Measurements from ENCODE around the gene PMM1.
"Not testable (repeated sequence)": the region's sequence is repeated elsewhere in the genome, so short reads cannot be mapped to it uniquely, and the experiment has no call there.

Gene PMM1

GRCh38 chr22:41589391-41590241, at the start of gene PMM1:
TSS of gene PMM1 (minus strand) at chr22:41589840. CDS start at chr22:41589805, 35 bp downstream.
- FAIRE-seq, result peak; percentile 93

DNA sequence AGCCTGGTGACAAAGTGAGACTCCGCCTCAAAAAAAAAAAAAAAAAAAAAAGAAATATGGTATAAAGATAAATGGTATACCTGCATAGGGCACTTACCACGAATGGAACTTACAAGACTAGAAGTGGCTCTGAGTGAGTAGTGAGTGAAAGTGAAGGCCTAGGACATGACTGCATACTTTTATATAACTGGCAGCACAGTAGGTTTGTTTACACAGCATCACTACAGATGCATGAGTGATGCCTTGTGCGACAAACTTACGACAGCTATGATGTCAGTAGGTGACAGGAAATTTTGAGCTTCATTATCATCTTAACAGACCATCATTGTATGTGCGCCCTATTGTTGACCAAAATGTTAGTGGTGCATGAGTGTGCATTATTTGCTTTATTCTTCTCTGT, 49.1 kb upstream of the PMM1 start:
- no peak for FAIRE-seq

GRCh38 chr22:41638124-41638523, 48.5 kb upstream of the PMM1 start:
- FAIRE-seq, result no peak

DNA sequence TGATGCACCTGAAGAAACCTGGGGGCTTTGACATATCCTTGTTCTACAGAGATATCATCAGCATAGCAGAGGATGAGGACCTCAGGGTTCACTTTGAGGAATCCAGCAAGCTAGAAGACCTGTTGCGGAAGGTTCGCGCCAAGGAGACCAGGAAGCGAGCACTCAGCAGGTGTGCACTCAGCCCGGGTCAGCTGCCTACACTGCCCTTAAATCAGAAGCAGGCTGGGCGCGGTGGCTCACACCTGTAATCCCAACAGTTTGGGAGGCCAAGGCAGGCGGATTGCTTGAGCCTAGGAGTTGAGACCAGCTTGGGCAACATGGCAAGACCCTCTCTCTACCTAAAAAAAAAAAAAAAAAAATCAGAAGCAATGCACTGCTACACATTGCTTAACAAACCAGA, 48.0 kb upstream of the PMM1 start:
- FAIRE-seq, result not testable (repeated sequence)

GRCh38 chr22:41636467-41636866, 46.8 kb upstream of the PMM1 start:
- no peak for FAIRE-seq

GRCh38 chr22:41634610-41635009, 45.0 kb upstream of the PMM1 start:
- not testable (repeated sequence) for FAIRE-seq

GRCh38 chr22:41631615-41632014, 42.0 kb upstream of the PMM1 start:
- FAIRE-seq, result not testable (repeated sequence)

DNA sequence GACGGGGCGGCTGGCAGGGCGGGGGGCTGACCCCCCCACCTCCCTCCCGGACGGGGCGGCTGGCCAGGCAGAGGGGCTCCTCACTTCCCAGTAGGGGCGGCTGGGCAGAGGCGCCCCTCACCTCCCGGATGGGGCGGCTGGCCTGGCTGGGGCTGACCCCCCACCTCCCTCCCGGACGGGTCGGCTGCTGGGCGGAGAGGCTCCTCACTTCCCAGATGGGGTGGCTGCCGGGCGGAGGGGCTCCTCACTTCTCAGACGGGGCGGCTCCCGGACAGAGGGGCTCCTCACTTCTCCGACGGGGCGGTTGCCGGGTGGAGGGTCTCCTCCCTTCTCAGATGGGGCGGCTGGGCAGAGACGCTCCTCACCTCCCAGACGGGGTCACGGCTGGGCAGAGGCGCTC, 41.5 kb upstream of the PMM1 start:
- not testable (repeated sequence) for FAIRE-seq

GRCh38 chr22:41625577-41625976, 35.9 kb upstream of the PMM1 start:
- no peak for FAIRE-seq

GRCh38 chr22:41621911-41622179, 32.2 kb upstream of the PMM1 start:
- no peak for FAIRE-seq

DNA sequence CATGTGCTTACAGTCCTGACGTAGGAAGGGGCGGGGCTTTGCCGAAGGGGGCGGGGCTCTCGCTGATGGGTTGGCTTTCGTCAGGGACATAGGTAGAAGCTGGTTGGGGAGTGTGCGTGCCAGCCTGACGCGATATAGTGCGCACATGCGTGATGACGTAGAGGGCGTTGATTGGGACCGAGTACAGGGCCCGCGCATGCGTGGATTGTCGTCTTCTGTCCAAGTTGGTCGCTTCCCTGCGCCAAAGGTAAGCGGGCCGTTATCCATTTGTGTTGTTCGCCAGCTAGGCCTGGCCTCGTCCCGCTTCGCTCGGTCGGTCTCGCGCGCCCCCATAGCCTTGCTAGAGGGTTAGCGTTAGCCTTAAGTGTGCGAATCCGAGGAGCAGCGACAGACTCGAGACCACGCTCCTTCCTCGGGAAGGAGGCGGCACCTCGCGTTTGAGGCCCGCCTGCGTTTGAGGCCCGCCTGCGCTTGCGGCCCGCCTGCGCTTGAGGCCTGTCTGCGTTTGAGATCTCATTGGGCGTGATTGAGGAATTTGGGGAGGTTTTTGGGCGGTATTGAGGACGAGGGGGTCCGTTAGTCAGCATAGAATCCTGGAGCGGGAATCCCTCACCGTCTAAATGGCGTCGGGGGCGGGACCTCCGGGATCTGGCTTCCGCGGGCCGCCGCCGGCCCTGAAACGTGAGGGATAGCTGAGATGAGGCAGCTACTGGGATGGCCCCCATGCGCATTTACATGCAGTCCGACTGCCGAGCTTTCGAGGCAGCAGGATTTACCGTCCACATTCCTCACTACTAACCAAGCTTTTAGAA, 31.7 kb upstream of the PMM1 start, which contains the start of gene XRCC6:
TSS of gene XRCC6 (plus strand) at position 197 of the 812 bp plus-strand sequence. CDS start 710 bp downstream, outside the sequence.
- FAIRE-seq, result peak; percentile 15

DNA sequence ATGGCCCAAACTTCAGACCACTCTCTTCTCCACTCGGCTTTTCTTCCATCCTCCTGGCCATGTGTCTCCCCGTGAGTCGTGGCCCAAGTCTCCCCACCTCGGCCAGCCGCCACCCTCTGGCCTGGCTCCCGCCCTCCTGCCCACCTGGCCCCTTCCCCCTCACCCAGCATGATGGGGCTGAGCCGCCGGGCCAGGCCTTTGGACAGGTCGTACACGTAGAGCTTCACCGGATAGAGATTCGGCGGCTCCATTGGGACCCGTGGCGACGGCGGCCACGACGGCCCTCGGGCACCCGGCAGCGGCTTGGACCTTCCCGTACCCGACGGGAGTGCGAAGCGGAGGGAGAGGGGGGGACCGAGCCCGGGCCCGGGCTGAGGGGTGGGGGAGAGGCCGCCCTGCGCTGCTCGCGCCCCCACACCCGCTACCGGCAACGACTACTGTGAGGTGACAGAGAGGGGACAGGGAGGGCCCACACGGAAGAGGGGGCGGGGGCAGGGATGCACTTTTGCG, 31.0 kb upstream of the PMM1 start, which contains the start of gene DESI1:
TSS of gene DESI1 (minus strand) at position 455 of the 510 bp plus-strand sequence. CDS start at position 251, 204 bp downstream.
- FAIRE-seq, result no peak

GRCh38 chr22:41619979-41620588, 30.4 kb upstream of the PMM1 start:
- no peak for FAIRE-seq

- FAIRE-seq, result no peak
These were observed 23.8 kb upstream of the PMM1 start for GRCh38 chr22:41613456-41613855.

- FAIRE-seq, result no peak
These were observed 23.1 kb upstream of the PMM1 start for GRCh38 chr22:41612603-41613306.

DNA sequence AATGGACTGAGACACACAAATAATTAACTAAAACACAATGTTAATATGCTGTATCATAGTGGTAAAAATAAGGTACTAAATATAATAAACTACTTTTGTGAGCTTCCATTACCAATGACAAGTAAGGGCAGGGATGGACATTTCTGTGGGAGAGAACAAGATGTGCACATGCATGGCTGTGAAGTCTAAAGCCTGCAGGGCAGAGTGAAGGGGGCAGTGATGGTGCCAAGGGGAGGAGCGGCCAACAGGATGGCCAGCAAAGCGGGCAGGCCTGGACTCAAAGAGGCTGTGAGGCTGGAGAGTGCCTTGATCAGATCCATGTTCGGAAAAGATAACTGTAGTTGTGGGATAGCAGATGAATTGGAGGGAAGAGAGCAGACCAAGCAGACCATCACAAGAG, 18.7 kb upstream of the PMM1 start:
- FAIRE-seq, result no peak

GRCh38 chr22:41603873-41604332, 14.3 kb upstream of the PMM1 start:
- FAIRE-seq, result no peak

DNA sequence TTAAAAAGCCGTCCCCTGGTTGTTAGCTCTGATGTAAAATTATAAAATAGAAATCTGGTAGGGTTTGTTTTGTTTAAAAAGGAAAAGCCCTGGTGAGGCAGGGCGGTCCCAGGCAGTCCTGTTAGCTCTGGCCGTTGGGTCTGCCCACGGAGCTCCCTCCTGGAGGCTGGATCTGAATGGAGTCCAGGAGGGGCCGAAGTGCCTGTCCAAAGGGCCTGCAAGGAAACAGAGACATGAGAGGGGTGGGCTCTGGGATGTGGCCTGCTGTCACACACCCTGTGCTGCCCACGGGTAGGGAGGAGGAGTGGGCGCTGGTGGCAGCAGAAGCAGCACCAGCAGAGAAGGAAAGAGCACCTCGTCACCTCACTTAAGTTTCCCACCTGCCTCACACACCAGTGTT, 11.3 kb upstream of the PMM1 start:
- no peak for FAIRE-seq

DNA sequence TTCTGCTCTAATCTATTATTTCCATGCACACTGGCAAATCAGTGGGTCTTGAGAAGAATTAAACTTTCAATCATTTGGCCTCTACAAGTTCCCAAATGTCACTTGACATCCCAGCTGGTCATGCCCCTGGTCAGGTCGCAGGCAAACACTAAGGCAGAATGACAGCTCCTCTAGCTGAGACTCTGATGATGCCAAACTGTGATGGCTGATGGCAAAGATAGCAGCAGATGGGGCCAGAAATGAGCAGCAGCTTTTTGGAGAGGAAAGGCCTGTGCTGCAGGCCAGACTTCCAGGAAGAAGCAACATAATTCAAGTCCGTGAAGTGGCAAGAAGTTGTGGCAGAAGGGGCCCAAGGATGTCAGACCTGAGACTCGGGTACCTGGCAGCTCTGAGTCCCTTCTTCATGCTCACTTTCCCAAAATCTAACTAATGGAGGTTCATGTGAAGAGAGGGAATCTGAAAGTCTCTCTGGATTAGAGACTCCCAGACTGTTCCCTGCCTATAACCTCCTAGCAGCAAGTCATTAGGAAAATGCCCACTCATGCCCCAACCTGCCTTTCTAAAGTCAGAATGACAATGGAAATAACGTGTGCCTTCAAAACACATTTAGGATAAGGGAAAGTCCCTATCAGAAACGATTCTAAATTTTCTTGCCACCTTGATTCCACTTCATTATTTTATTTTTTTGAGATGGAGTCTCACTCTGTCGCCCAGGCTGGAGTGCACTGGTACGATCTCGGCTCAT, 9.4 kb upstream of the PMM1 start:
- no peak for FAIRE-seq

GRCh38 chr22:41598081-41598480, 8.4 kb upstream of the PMM1 start:
- FAIRE-seq, result no peak

- no peak for FAIRE-seq
These were observed 8.0 kb upstream of the PMM1 start for GRCh38 chr22:41597635-41597953.
